HepG2 (cell line): Measurements from ENCODE around the gene SEMA4A. TPM values are rescaled to one million over a fixed set of nuclear protein-coding genes. Genes with fewer than 3 reads are reported as not detected.

Source experiments
- ARNTL ChIP-seq: sonication (generic); formaldehyde crosslinking; IDR thresholded peaks from 2 replicates; pipeline ENCODE4 v1.4.0; 2020; ENCODE audit warnings: mild to moderate bottlenecking, missing genetic modification reagents
- CBX1 ChIP-seq: IDR thresholded peaks from one replicate; pipeline ENCODE4 v1.6.1; 2016; ENCODE audit warnings: antibody characterized with exemption, low read depth
- CCDC6 ChIP-seq: sonication (generic); formaldehyde crosslinking; IDR thresholded peaks from 2 replicates; pipeline ENCODE4 v1.8.1; 2022; ENCODE audit warnings: mild to moderate bottlenecking, missing genetic modification reagents, moderate library complexity
- CEBPG ChIP-seq: IDR thresholded peaks from 2 replicates; pipeline ENCODE4 v1.6.1; 2016
- GABPB1 ChIP-seq: IDR thresholded peaks from 2 replicates; pipeline ENCODE4 v1.6.1; 2016; ENCODE audit warnings: mild to moderate bottlenecking, missing genetic modification reagents, moderate library complexity, missing compliant biosample characterization
- HBP1 ChIP-seq: IDR thresholded peaks from 2 replicates; pipeline ENCODE4 v1.6.1; 2016; ENCODE audit warnings: low read depth, control low read depth
- JUN ChIP-seq: sonication (generic); formaldehyde crosslinking; IDR thresholded peaks from 2 replicates; pipeline ENCODE4 v1.4.0; 2020; ENCODE audit warnings: mild to moderate bottlenecking, missing genetic modification reagents
- KDM4B ChIP-seq: sonication (generic); formaldehyde crosslinking; IDR thresholded peaks from 2 replicates; pipeline ENCODE4 v1.4.0; 2020; ENCODE audit warnings: missing genetic modification reagents
- MIER2 ChIP-seq: IDR thresholded peaks from 2 replicates; pipeline ENCODE4 v1.6.1; 2016; ENCODE audit warnings: missing biosample characterization, missing genetic modification reagents
- PAWR ChIP-seq: sonication (generic); formaldehyde crosslinking; IDR thresholded peaks from 2 replicates; pipeline ENCODE4 v1.4.0; 2020; ENCODE audit warnings: missing genetic modification reagents, mild to moderate bottlenecking, borderline replicate concordance
- SALL1 ChIP-seq: sonication (generic); formaldehyde crosslinking; IDR thresholded peaks from 2 replicates; pipeline ENCODE4 v1.8.0; 2022; ENCODE audit warnings: mild to moderate bottlenecking, missing genetic modification reagents
- SAP130 ChIP-seq: IDR thresholded peaks from 2 replicates; pipeline ENCODE4 v1.6.1; 2016; ENCODE audit warnings: low read depth
- TARDBP ChIP-seq: sonication (generic); formaldehyde crosslinking; IDR thresholded peaks from 2 replicates; pipeline ENCODE4 v1.8.0; 2022; ENCODE audit warnings: mild to moderate bottlenecking, missing genetic modification reagents
- ZNF230 ChIP-seq: sonication (generic); formaldehyde crosslinking; IDR thresholded peaks from 2 replicates; pipeline ENCODE4 v1.4.0; 2020; ENCODE audit warnings: mild to moderate bottlenecking, missing genetic modification reagents
- ZNF263 ChIP-seq: sonication (generic); formaldehyde crosslinking; IDR thresholded peaks from 2 replicates; pipeline ENCODE4 v1.4.0; 2020; ENCODE audit warnings: missing genetic modification reagents
- ZNF3 ChIP-seq: IDR thresholded peaks from 2 replicates; pipeline ENCODE4 v1.7.0; 2017; ENCODE audit warnings: inconsistent platforms
- ZNF460 ChIP-seq: sonication (generic); formaldehyde crosslinking; IDR thresholded peaks from 2 replicates; pipeline ENCODE4 v1.5.1; 2020; ENCODE audit warnings: missing genetic modification reagents, mild to moderate bottlenecking, borderline replicate concordance
- ZNF543 ChIP-seq: sonication (generic); formaldehyde crosslinking; IDR thresholded peaks from 2 replicates; pipeline ENCODE4 v1.4.0; 2020; ENCODE audit warnings: mild to moderate bottlenecking, missing genetic modification reagents
- ZNF768 ChIP-seq: sonication (generic); formaldehyde crosslinking; IDR thresholded peaks from 2 replicates; pipeline ENCODE4 v1.4.0; 2020; ENCODE audit warnings: missing genetic modification reagents
- ZSCAN29 ChIP-seq: sonication (generic); formaldehyde crosslinking; conservative IDR thresholded peaks from 2 replicates; pipeline ENCODE4 v1.4.0; 2020; ENCODE audit warnings: mild to moderate bottlenecking, missing genetic modification reagents
- polyA plus RNA-seq, 8 experiments: library from polyadenylated mRNA; depleted of rRNA in 3 of 8; stranded (reverse) in 7 of 8; unstranded in 1 of 8; fragments of >200 nt; fragmentation: Illumina TruSeq in 4 of 8; extraction: Trizol in 4 of 8; gene quantifications; 2 replicates each; pipeline versions ENCODE4 v1.2.1 to v1.2.3, GENCODE V29; 2011 to 2016; ENCODE audit warnings: low read depth in 4 of 8, missing spikeins in 1 of 8, mixed read lengths in 1 of 8; ENCODE audit not compliant: insufficient read depth in 1 of 8
- total RNA-seq, 5 experiments: library from RNA; depleted of rRNA; stranded (reverse); fragments of >200 nt; fragmentation: Illumina TruSeq; extraction: Trizol; gene quantifications; 2 replicates each; pipeline ENCODE4 v1.2.3, GENCODE V29; 2016; ENCODE audit warnings: low read depth in 1 of 5
- TF ChIP-seq, protein P1 (sequence below): sonication (generic); formaldehyde crosslinking; IDR thresholded peaks from 2 replicates; pipeline ENCODE4 v1.5.0; 2020; ENCODE audit warnings: mild to moderate bottlenecking, missing genetic modification reagents, borderline replicate concordance
- TF ChIP-seq, protein P2 (sequence below): sonication (generic); formaldehyde crosslinking; IDR thresholded peaks from 2 replicates; pipeline ENCODE4 v1.9.0; 2022; ENCODE audit warnings: low read depth, missing genetic modification reagents
- TF ChIP-seq, protein P3 (sequence below): sonication (generic); formaldehyde crosslinking; IDR thresholded peaks from 2 replicates; pipeline ENCODE4 v1.5.0; 2020; ENCODE audit warnings: mild to moderate bottlenecking, missing genetic modification reagents

The SEMA4A gene
- total and polyA plus RNA-seq, 2 of the 13 experiments (the other 11 are each of a cell fraction or from before 2014, with no cell fraction given): 0.09 to 0.20 TPM

GRCh38 chr1:156115514-156116374 is 37.6 kb upstream of the SEMA4A start (continued):
- peak; percentile 55; the same call in 1 of the 2 replicates for TF ChIP-seq HBP1
- 0 out of 2 replicates have a peak, but pooled peaks have one; percentile 54 for TF ChIP-seq CCDC6 (CRISPR knock-in tag)
- no peak; the same call in 1 of the 2 replicates for TF ChIP-seq KDM4B (CRISPR knock-in tag)
- TF ChIP-seq ZNF543 (CRISPR knock-in tag): 0 out of 2 replicates have a peak, but pooled peaks have one; percentile 48
- 0 out of 2 replicates have a peak, but pooled peaks have one; percentile 3 for TF ChIP-seq ZNF3
- peak; percentile 63 for TF ChIP-seq SALL1 (CRISPR knock-in tag)
- TF ChIP-seq, protein P1, sequence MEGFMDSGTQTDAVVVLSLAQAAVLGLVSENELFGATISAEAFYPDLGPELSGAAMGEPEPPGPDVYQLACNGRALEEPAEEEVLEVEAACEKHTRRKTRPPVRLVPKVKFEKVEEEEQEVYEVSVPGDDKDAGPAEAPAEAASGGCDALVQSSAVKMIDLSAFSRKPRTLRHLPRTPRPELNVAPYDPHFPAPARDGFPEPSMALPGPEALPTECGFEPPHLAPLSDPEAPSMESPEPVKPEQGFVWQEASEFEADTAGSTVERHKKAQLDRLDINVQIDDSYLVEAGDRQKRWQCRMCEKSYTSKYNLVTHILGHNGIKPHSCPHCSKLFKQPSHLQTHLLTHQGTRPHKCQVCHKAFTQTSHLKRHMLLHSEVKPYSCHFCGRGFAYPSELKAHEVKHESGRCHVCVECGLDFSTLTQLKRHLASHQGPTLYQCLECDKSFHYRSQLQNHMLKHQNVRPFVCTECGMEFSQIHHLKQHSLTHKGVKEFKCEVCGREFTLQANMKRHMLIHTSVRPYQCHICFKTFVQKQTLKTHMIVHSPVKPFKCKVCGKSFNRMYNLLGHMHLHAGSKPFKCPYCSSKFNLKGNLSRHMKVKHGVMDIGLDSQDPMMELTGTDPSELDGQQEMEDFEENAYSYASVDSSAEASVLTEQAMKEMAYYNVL (CRISPR knock-in tag): 0 out of 2 replicates have a peak, but pooled peaks have one; percentile 22
- no peak for TF ChIP-seq CEBPG
- TF ChIP-seq ZNF230: peak; percentile 68; the same call in 1 of the 2 replicates
- 0 out of 2 replicates have a peak, but pooled peaks have one; percentile 20 for TF ChIP-seq ARNTL (CRISPR knock-in tag)
- 0 out of 2 replicates have a peak, but pooled peaks have one; percentile 59 for TF ChIP-seq PAWR (CRISPR knock-in tag)
- 0 out of 2 replicates have a peak, but pooled peaks have one; percentile 21 for TF ChIP-seq JUN
- TF ChIP-seq, protein P2, sequence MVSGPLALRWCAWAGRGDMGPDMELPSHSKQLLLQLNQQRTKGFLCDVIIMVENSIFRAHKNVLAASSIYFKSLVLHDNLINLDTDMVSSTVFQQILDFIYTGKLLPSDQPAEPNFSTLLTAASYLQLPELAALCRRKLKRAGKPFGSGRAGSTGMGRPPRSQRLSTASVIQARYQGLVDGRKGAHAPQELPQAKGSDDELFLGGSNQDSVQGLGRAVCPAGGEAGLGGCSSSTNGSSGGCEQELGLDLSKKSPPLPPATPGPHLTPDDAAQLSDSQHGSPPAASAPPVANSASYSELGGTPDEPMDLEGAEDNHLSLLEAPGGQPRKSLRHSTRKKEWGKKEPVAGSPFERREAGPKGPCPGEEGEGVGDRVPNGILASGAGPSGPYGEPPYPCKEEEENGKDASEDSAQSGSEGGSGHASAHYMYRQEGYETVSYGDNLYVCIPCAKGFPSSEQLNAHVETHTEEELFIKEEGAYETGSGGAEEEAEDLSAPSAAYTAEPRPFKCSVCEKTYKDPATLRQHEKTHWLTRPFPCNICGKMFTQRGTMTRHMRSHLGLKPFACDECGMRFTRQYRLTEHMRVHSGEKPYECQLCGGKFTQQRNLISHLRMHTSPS (CRISPR knock-in tag): peak; percentile 78; the same call in 1 of the 2 replicates
- TF ChIP-seq ZSCAN29: 0 out of 2 replicates have a peak, but pooled peaks have one; percentile 66
- no peak for TF ChIP-seq MIER2 (CRISPR knock-in tag)
- no peak; the same call in 1 of the 2 replicates for TF ChIP-seq ZNF768
- TF ChIP-seq GABPB1: no peak; the same call in 1 of the 2 replicates
- peak; percentile 50; the same call in 1 of the 2 replicates for TF ChIP-seq ZNF263 (CRISPR knock-in tag)
- peak; percentile 69; the same call in 1 of the 2 replicates for TF ChIP-seq SAP130 (CRISPR knock-in tag)
- TF ChIP-seq CBX1: no peak
- TF ChIP-seq, protein P3, sequence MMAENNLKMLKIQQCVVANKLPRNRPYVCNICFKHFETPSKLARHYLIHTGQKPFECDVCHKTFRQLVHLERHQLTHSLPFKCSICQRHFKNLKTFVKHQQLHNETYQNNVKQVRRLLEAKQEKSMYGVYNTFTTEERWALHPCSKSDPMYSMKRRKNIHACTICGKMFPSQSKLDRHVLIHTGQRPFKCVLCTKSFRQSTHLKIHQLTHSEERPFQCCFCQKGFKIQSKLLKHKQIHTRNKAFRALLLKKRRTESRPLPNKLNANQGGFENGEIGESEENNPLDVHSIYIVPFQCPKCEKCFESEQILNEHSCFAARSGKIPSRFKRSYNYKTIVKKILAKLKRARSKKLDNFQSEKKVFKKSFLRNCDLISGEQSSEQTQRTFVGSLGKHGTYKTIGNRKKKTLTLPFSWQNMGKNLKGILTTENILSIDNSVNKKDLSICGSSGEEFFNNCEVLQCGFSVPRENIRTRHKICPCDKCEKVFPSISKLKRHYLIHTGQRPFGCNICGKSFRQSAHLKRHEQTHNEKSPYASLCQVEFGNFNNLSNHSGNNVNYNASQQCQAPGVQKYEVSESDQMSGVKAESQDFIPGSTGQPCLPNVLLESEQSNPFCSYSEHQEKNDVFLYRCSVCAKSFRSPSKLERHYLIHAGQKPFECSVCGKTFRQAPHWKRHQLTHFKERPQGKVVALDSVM (CRISPR knock-in tag): peak; percentile 64
- TF ChIP-seq TARDBP (CRISPR knock-in tag): peak; percentile 43; the same call in 1 of the 2 replicates
- no peak for TF ChIP-seq ZNF460 (CRISPR knock-in tag)
